Endothelial cell of umbilical vein (primary cell): Measurements from ENCODE around the gene OXLD1. TPM values are rescaled to one million over a fixed set of nuclear protein-coding genes. Genes with fewer than 3 reads are reported as not detected.
A peak's percentile ranks its signal among the peaks of the same experiment; 100 is the strongest.

ENCODE experiments used
- BruUV-seq: library from RNA; stranded (reverse); fragments of 400-500 nt; replicated peaks from 2 replicates; lab custom pipeline; 2021; lab: Mats Ljungman, UMichigan
- CTCF ChIA-PET: fragments of 300-600, 350-600 bp; sonication (Branson Sonifier 250); formaldehyde crosslinking; loops from one replicate; lab custom pipeline; 2021; ENCODE audit warnings: antibody characterized with exemption, inconsistent platforms; lab: Charles Lee
- POLR2A ChIA-PET: fragments of 300-600, 350-600 bp; sonication (Branson Sonifier 250); formaldehyde crosslinking; loops from one replicate; lab custom pipeline; 2021; ENCODE audit warnings: antibody characterized with exemption, inconsistent platforms; lab: Charles Lee
- DNase-seq: peaks from one replicate; pipeline ENCODE4 v3.0.0-alpha.2; 2011; ENCODE audit warnings: low read depth, low spot score
- FAIRE-seq: peaks from 2 replicates; lab custom pipeline; 2011; peaks lifted over from hg19 to GRCh38; lab: Jason Lieb, UNC
- H2AFZ ChIP-seq: 2 replicates; pipeline ENCODE4 v1.6.0; 2012; ENCODE audit warnings: low read depth, low read length, control low read depth, inconsistent platforms
- H3K27ac ChIP-seq: 2 replicates; pipeline ENCODE4 v1.5.1; 2011; ENCODE audit warnings: low read depth, mild to moderate bottlenecking, control low read depth, low read length, moderate library complexity; ENCODE audit not compliant: insufficient read depth
- H3K27me3 ChIP-seq, 2 experiments: 2 replicates each; pipeline versions ENCODE4 v1.6.0 to v1.6.1; 2011; ENCODE audit warnings: low read length in 2 of 2, mixed read lengths in 1 of 2; ENCODE audit not compliant: control insufficient read depth in 2 of 2, insufficient read depth in 2 of 2
- H3K36me3 ChIP-seq, 2 experiments: 2 replicates in 1 of 2; 3 replicates in 1 of 2; pipeline ENCODE4 v1.5.1; 2011; ENCODE audit warnings: low read length in 2 of 2, mild to moderate bottlenecking in 1 of 2, moderate library complexity in 1 of 2; ENCODE audit not compliant: control insufficient read depth in 2 of 2, insufficient read depth in 2 of 2; ENCODE audit errors: extremely low read depth in 1 of 2
- H3K4me1 ChIP-seq: 3 replicates; pipeline ENCODE4 v1.5.1; 2011; ENCODE audit warnings: mild to moderate bottlenecking, low read length; ENCODE audit not compliant: control insufficient read depth, insufficient read depth; ENCODE audit errors: extremely low read depth
- H3K4me2 ChIP-seq: 2 replicates; pipeline ENCODE4 v1.6.1; 2011; ENCODE audit warnings: low read length, control low read depth, mixed read lengths; ENCODE audit not compliant: insufficient read depth
- H3K4me3 ChIP-seq, 3 experiments: fragments of 200-600 bp in 1 of 3; sonication (generic), shearing (Covaris generic) in 1 of 3; replicated peaks in 1 of 3; 2 replicates each; pipeline ENCODE4 v1.5.1; 2011 to 2016; ENCODE audit warnings: control low read depth in 3 of 3, low read length in 3 of 3, mild to moderate bottlenecking in 2 of 3, inconsistent platforms in 1 of 3, low read depth in 1 of 3, moderate library complexity in 1 of 3; ENCODE audit not compliant: insufficient read depth in 1 of 3
- H3K79me2 ChIP-seq: 2 replicates; pipeline ENCODE4 v1.6.0; 2012; ENCODE audit warnings: low read length, inconsistent platforms; ENCODE audit not compliant: control insufficient read depth, insufficient read depth
- H3K9ac ChIP-seq: replicated peaks from 2 replicates; pipeline ENCODE3; 2011; ENCODE audit warnings: low read length, control low read depth; ENCODE audit not compliant: insufficient read depth; ENCODE audit errors: extremely low read depth
- H3K9me1 ChIP-seq: replicated peaks from 3 replicates; pipeline ENCODE4 v1.6.0; 2011; ENCODE audit warnings: mild to moderate bottlenecking, low read length; ENCODE audit not compliant: control insufficient read depth, insufficient read depth; ENCODE audit errors: extremely low read depth
- H3K9me3 ChIP-seq: replicated peaks from 2 replicates; pipeline ENCODE4 v1.5.1; 2012; ENCODE audit warnings: low read length, inconsistent platforms; ENCODE audit not compliant: control insufficient read depth, insufficient read depth
- H4K20me1 ChIP-seq: replicated peaks from 2 replicates; pipeline ENCODE3; 2011; ENCODE audit warnings: mild to moderate bottlenecking, low read length; ENCODE audit not compliant: control insufficient read depth, insufficient read depth; ENCODE audit errors: extremely low read depth
- EZH2 ChIP-seq: IDR thresholded peaks from 2 replicates; pipeline ENCODE4 v1.6.1; 2012; ENCODE audit warnings: borderline replicate concordance, low read depth, mild to moderate bottlenecking, moderate library complexity, low read length, inconsistent platforms; ENCODE audit not compliant: severe bottlenecking
- FOS ChIP-seq: IDR thresholded peaks from 2 replicates; pipeline ENCODE4 v1.6.1; 2011; ENCODE audit warnings: mild to moderate bottlenecking, low read length, moderate library complexity, borderline replicate concordance; ENCODE audit not compliant: insufficient read depth
- GATA2 ChIP-seq: IDR thresholded peaks from 2 replicates; pipeline ENCODE4 v1.7.0; 2011; ENCODE audit warnings: low read depth, mild to moderate bottlenecking, moderate library complexity, mixed read lengths, low read length; ENCODE audit not compliant: insufficient read length, insufficient read depth
- JUN ChIP-seq: IDR thresholded peaks from 2 replicates; pipeline ENCODE4 v1.6.1; 2011; ENCODE audit warnings: borderline replicate concordance, low read depth; ENCODE audit not compliant: insufficient read length, insufficient read depth
- MAX ChIP-seq: IDR thresholded peaks from 2 replicates; pipeline ENCODE4 v1.6.1; 2011; ENCODE audit not compliant: insufficient read depth, insufficient read length
- MYC ChIP-seq: IDR thresholded peaks from one replicate; pipeline ENCODE4 v1.6.1; 2011; ENCODE audit warnings: mild to moderate bottlenecking, low read depth, low read length
- POLR2A ChIP-seq: IDR thresholded peaks from 2 replicates; pipeline ENCODE4 v1.6.1; 2012; ENCODE audit warnings: low read depth, mild to moderate bottlenecking, control low read depth, low read length
- POLR2AphosphoS5 ChIP-seq: IDR thresholded peaks from 2 replicates; pipeline ENCODE4 v1.6.1; 2012; ENCODE audit warnings: low read depth, mild to moderate bottlenecking, control low read depth, low read length, moderate library complexity; ENCODE audit not compliant: insufficient read depth
- dilution Hi-C: fragments of 300-500 bp; cut with MboI; formaldehyde crosslinking; loops from one replicate; pipeline ENCODE4 v1.15.0; 2019; ENCODE audit warnings: low sequenced_read_pairs; ENCODE audit not compliant: extremely low pct_ligation_motif_present
- intact Hi-C: fragments of 100-400 bp; cut with micrococcal nuclease; formaldehyde crosslinking; loops from one replicate; pipeline ENCODE4 v1.10.0; 2022
- polyA plus RNA-seq, 4 experiments: library from polyadenylated mRNA; depleted of rRNA in 3 of 4; stranded (reverse) in 3 of 4; unstranded in 1 of 4; fragments of >200 nt; gene quantifications; 2 replicates each; pipeline versions ENCODE4 v1.2.1 to v1.2.3, GENCODE V29; 2011 to 2012; ENCODE audit warnings: missing spikeins in 1 of 4
- total RNA-seq: library from RNA; stranded (reverse); gene quantifications from 2 replicates; pipeline ENCODE4 v1.2.3, GENCODE V29; 2021
- TF ChIP-seq, protein P1 (sequence below), 2 donors: IDR thresholded peaks; 1 replicate in 1 of 2; 2 replicates in 1 of 2; pipeline ENCODE4 v1.5.1; 2011; ENCODE audit warnings: low read length in 2 of 2, mild to moderate bottlenecking in 2 of 2, moderate library complexity in 2 of 2, control low read depth in 1 of 2, inconsistent platforms in 1 of 2, low read depth in 1 of 2; ENCODE audit not compliant: insufficient read depth in 1 of 2; ENCODE audit errors: extremely low read depth in 1 of 2

The OXLD1 gene
- total and polyA plus RNA-seq, 2 donors (not counting 3 experiments of a cell fraction or from before 2014, with no cell fraction given) = 20.1 to 35.2 TPM

- Histone ChIP-seq H3K27me3 (no peaks in the 10 kb centered on the region), H3K9me1 (no peaks in the 10 kb centered on the region), H3K4me3 (no peak overlapping the region), H3K79me2 (peaks cover 10% of the 10 kb centered on the region), H3K9me3 (no peaks in the 10 kb centered on the region), H3K4me1 (peaks cover 25% of the 10 kb centered on the region), H3K9ac (no peak overlapping the region), H3K27ac (no peak overlapping the region), H3K36me3 (peaks cover 3 to 15% of the 10 kb centered on the region in 2 experiments), H2AFZ (no peak overlapping the region), H4K20me1 (no peaks in the 10 kb centered on the region), H3K4me2 (no peak overlapping the region)
- TF ChIP-seq POLR2A (peak; percentile 16), EZH2 (no peak)
- ChIA-PET POLR2A (no interaction called here), CTCF (no interaction called here)
- FAIRE-seq = no peak
- dilution Hi-C loops (no loop called here), intact Hi-C loops (no loop called here)
- no peak for DNase-seq
- no TSS peak for BruUV-seq
Observed at GRCh38 chr17:81708739-81709185, 42.4 kb upstream of the OXLD1 start.

DNA sequence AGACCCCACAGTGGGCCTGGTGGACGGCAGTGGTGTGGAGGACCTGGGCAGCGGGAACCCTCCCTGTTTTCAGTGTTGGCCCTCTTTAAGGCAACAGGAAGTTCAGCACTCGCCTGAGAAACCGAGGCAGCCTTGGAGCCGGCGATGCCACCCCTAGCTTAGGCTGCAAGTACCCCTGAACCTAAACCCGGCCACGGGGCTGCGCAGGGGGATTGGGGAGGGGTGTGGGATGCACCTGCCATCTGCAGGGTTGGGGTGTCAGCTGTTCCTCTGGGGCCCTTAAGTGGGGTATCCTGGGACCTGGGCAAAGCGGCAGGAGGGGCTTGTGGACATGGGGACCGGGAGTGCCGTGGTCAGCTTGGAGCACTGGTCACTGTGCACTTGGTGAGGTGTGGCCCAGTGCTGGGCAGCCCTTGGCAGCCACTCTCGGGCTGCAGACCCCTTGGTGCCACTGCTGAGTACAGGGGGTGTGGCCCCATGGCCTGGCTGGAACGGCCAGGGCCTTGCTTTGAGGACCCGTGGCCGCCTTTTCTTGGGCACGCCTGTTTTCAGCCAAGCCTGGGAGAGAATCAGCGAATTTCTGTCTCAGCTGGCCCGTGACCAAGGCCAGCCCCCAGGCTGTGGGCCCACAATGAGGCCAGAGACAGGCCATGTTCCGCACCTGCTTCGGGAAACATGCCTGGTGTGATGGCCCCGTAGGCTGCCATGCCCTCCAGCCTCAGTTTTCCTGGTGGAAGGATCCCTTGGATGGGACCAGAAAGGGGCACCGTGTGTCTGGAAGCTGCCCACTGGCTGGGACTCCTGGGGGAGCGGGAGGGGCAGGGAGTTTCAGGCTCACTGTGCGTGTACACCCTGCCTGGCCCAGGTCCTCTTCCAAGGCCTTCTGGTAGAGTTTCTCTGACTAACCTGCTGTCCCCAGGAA lies 41.6 kb upstream of the OXLD1 start:
- H3K79me2 ChIP-seq = peaks cover 15% of the 10 kb centered on the region
- no TSS peak for BruUV-seq
- intact Hi-C loops = no loop called here
- no peak overlapping the region for H3K9ac ChIP-seq
- dilution Hi-C loops = no loop called here
- peaks cover 25% of the 10 kb centered on the region for H3K4me1 ChIP-seq
- H3K27ac ChIP-seq = no peak overlapping the region
- H4K20me1 ChIP-seq = no peaks in the 10 kb centered on the region
- no peaks in the 10 kb centered on the region for H3K9me1 ChIP-seq
- no peak overlapping the region for H2AFZ ChIP-seq
- CTCF ChIA-PET = no interaction called here
- H3K4me3 ChIP-seq = no peak overlapping the region
- no peaks in the 10 kb centered on the region for H3K9me3 ChIP-seq
- H3K27me3 ChIP-seq = no peaks in the 10 kb centered on the region
- POLR2A ChIA-PET = no interaction called here
- TF ChIP-seq GATA2 (no peak), MAX (no peak), POLR2A (no peak), POLR2AphosphoS5 (no peak), JUN (no peak), EZH2 (no peak), MYC (no peak), FOS (no peak)
- TF ChIP-seq, protein P1, sequence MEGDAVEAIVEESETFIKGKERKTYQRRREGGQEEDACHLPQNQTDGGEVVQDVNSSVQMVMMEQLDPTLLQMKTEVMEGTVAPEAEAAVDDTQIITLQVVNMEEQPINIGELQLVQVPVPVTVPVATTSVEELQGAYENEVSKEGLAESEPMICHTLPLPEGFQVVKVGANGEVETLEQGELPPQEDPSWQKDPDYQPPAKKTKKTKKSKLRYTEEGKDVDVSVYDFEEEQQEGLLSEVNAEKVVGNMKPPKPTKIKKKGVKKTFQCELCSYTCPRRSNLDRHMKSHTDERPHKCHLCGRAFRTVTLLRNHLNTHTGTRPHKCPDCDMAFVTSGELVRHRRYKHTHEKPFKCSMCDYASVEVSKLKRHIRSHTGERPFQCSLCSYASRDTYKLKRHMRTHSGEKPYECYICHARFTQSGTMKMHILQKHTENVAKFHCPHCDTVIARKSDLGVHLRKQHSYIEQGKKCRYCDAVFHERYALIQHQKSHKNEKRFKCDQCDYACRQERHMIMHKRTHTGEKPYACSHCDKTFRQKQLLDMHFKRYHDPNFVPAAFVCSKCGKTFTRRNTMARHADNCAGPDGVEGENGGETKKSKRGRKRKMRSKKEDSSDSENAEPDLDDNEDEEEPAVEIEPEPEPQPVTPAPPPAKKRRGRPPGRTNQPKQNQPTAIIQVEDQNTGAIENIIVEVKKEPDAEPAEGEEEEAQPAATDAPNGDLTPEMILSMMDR (IDR thresholded peaks at IDR 0.05; ENCODE audit: extremely low read depth in 1 of 2, insufficient read depth in 1 of 2, low read depth in 1 of 2, low read length in 2 of 2) = no peak
- peaks cover 3 to 15% of the 10 kb centered on the region in 2 experiments for H3K36me3 ChIP-seq
- DNase-seq (no peak), FAIRE-seq (no peak)
- no peak overlapping the region for H3K4me2 ChIP-seq
